Calu3 (cell line): Measurements from ENCODE around the gene SCAPER. TPM values are rescaled to one million over a fixed set of nuclear protein-coding genes. Genes with fewer than 3 reads are reported as not detected.

Experiments
- BruUV-seq: library from RNA; stranded (reverse); fragments of 400-500 nt; replicated peaks from 2 replicates; lab custom pipeline; 2021; lab: Mats Ljungman, UMichigan
- CTCF ChIA-PET: fragments of 300-600 bp; sonication (Branson Sonifier 250); formaldehyde crosslinking; loops from one replicate; lab custom pipeline; 2022; ENCODE audit warnings: antibody characterized with exemption; lab: Charles Lee
- DNase-seq: peaks from one replicate; pipeline ENCODE4 v3.0.0; 2022
- H3K27ac Mint-ChIP-seq: one replicate; pipeline ENCODE4 v1.8.0; 2022; ENCODE audit warnings: mixed read lengths; ENCODE audit not compliant: unreplicated experiment
- H3K27me3 Mint-ChIP-seq: one replicate; pipeline ENCODE4 v1.8.0; 2022; ENCODE audit warnings: mixed read lengths; ENCODE audit not compliant: unreplicated experiment
- H3K36me3 Mint-ChIP-seq: one replicate; pipeline ENCODE4 v1.8.0; 2022; ENCODE audit warnings: mild to moderate bottlenecking, moderate library complexity, mixed read lengths; ENCODE audit not compliant: insufficient read depth, unreplicated experiment
- H3K4me1 Mint-ChIP-seq: one replicate; pipeline ENCODE4 v1.8.0; 2022; ENCODE audit warnings: mild to moderate bottlenecking, low read depth, mixed read lengths; ENCODE audit not compliant: unreplicated experiment
- H3K4me3 Mint-ChIP-seq: one replicate; pipeline ENCODE4 v1.8.0; 2022; ENCODE audit warnings: mild to moderate bottlenecking, low read depth, moderate library complexity, mixed read lengths; ENCODE audit not compliant: unreplicated experiment
- H3K9me3 Mint-ChIP-seq: one replicate; pipeline ENCODE4 v1.8.0; 2022; ENCODE audit warnings: low read depth, mixed read lengths; ENCODE audit not compliant: unreplicated experiment
- intact Hi-C: fragments of 100-400 bp; cut with micrococcal nuclease; formaldehyde crosslinking; loops from one replicate; pipeline ENCODE4 v1.10.0; 2022; ENCODE audit not compliant: unreplicated experiment
- total RNA-seq: library from RNA; stranded (reverse); gene quantifications from 2 replicates; pipeline ENCODE4 v1.2.3, GENCODE V29; 2022
- TF ChIP-seq, protein P1 (sequence below): fragments of 200-600 bp; IDR thresholded peaks from one replicate; pipeline ENCODE4 v1.8.0; 2022; ENCODE audit warnings: antibody characterized with exemption; ENCODE audit not compliant: unreplicated experiment

Gene SCAPER
- total RNA-seq, 1 experiment from 2014 or later: 34.8 TPM

DNA sequence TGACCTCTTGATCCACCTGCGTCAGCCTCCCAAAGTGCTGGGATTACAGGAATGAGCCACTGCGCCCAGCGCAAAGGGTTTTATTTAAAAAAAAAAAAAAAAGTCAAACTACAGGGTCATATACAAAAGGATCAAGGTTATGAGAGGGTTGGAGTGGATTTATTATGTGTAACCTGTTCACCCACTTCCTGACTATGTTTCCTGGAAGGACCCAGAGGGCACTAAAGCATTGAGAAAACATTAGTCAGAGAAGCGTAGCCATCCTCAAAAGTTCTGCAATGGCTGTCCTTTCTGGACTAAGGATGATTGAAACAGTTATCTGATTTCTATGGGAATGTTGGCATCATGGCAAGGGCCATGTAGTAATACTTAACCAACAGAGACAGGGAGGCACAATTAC lies 7.3 kb upstream of the SCAPER start:
- intact Hi-C loops: no loop called here
- no TSS peak for BruUV-seq
- peaks cover 38% of the 10 kb centered on the region for H3K27me3 Mint-ChIP-seq
- H3K4me1 Mint-ChIP-seq: no peaks in the 10 kb centered on the region
- CTCF ChIA-PET: interaction anchor here (0.7 kb wide), 1 partner anchor 16 kb away, joined by 3 read pairs; no protein-coding TSS in a partner anchor
- H3K27ac Mint-ChIP-seq: no peak overlapping the region
- DNase-seq: no peak
- TF ChIP-seq, protein P1, sequence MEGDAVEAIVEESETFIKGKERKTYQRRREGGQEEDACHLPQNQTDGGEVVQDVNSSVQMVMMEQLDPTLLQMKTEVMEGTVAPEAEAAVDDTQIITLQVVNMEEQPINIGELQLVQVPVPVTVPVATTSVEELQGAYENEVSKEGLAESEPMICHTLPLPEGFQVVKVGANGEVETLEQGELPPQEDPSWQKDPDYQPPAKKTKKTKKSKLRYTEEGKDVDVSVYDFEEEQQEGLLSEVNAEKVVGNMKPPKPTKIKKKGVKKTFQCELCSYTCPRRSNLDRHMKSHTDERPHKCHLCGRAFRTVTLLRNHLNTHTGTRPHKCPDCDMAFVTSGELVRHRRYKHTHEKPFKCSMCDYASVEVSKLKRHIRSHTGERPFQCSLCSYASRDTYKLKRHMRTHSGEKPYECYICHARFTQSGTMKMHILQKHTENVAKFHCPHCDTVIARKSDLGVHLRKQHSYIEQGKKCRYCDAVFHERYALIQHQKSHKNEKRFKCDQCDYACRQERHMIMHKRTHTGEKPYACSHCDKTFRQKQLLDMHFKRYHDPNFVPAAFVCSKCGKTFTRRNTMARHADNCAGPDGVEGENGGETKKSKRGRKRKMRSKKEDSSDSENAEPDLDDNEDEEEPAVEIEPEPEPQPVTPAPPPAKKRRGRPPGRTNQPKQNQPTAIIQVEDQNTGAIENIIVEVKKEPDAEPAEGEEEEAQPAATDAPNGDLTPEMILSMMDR: no peak
- H3K36me3 Mint-ChIP-seq: no peaks in the 10 kb centered on the region
- H3K9me3 Mint-ChIP-seq: no peaks in the 10 kb centered on the region
- no peak overlapping the region for H3K4me3 Mint-ChIP-seq

DNA sequence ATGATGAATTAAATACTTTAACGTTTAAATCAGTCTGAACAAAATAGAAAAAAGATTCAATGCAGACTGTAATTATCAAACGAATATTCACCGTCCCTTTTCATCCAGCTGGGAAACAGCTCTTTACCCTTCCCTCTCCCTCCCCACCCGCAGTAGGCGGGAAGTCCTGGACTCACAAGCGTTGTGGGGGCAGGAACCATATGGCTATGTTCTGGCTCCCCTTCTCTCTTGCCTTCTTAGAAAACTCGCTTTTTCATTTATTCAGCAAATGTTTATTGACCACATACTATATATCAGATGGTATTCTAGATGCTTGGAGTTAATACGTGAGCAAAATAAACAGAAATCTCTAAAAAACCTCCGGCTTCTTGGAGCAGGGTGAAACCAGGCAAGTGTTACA lies 715 bp upstream of the SCAPER start:
- BruUV-seq: no TSS peak
- intact Hi-C loops: no loop called here
- Mint-ChIP-seq H3K27me3 (no peaks in the 10 kb centered on the region), H3K36me3 (peaks cover 20% of the 10 kb centered on the region), H3K9me3 (no peaks in the 10 kb centered on the region), H3K27ac (peak overlapping the region; percentile 86), H3K4me3 (peak overlapping the region; percentile 91), H3K4me1 (peaks cover 24% of the 10 kb centered on the region)
- CTCF ChIA-PET: no interaction called here
- no peak for DNase-seq
- TF ChIP-seq, protein P1: no peak

DNA sequence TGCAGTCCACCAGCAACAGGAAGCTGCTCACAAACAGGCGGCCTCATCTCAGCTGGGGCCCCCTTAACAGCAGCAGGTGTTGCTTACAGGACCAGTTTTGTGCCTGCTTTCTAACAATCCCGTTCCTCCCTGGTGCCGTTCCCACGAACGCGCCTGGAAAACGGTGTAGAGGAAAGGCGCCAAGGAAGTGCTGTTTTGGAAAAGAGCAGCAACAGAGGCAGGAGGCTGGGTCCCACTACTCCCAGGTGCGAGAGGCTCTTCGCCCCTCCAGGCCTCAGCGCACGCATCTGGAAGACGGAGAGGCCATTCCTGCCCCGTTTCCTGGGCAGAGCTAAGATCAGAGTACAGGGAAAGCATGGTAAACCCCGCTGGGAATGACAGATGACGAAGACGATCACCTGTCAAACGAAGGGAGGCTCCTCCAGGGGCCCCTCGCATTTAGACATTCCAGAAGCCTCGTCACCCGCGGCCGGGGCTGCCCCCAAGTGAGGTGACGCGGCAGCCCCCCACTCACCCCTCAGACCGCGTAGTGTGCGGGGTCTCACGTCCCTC lies 603 bp downstream of the SCAPER start:
- Mint-ChIP-seq H3K4me1 (peaks cover 27% of the 10 kb centered on the region), H3K27ac (peak overlapping the region; percentile 86), H3K36me3 (peaks cover 20% of the 10 kb centered on the region), H3K4me3 (peak overlapping the region; percentile 91), H3K9me3 (no peaks in the 10 kb centered on the region), H3K27me3 (no peaks in the 10 kb centered on the region)
- intact Hi-C loops: no loop called here
- BruUV-seq: no TSS peak
- TF ChIP-seq, protein P1: no peak
- peak; percentile 27 for DNase-seq
- CTCF ChIA-PET: interaction anchor here (0.6 kb wide), 1 partner anchor 27 kb away, joined by 3 read pairs; the partner anchor contains the start of gene RCN2

DNA sequence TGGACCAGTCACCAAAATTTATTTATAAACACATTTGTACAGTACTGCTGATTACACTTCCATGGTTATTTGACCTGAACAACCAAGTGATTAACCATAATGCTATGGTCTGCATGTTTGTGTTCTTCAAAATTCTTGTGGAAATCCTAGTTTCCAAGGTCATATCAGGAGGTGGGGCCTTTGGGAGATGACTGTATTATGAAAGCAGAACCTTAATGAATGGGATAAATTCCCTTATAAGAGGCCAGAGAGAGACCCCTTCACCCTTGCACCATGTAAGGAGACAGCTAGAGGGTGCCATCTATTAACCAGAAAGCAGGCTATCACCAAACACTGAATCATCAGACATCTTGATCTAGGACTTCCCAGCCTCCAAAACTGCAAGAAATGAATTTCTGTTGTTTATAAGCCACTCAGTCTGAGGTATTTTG lies 1.9 kb downstream of the SCAPER start:
- DNase-seq: no peak
- no peaks in the 10 kb centered on the region for H3K27me3 Mint-ChIP-seq
- peaks cover 39% of the 10 kb centered on the region for H3K4me1 Mint-ChIP-seq
- no peak overlapping the region for H3K27ac Mint-ChIP-seq
- TF ChIP-seq, protein P1: no peak
- peaks cover 25% of the 10 kb centered on the region for H3K36me3 Mint-ChIP-seq
- no TSS peak for BruUV-seq
- peak overlapping the region; percentile 91 for H3K4me3 Mint-ChIP-seq
- CTCF ChIA-PET: interaction anchor here (0.7 kb wide), 1 partner anchor 52 kb away, joined by 3 read pairs; no protein-coding TSS in a partner anchor
- peaks cover 3% of the 10 kb centered on the region for H3K9me3 Mint-ChIP-seq
- intact Hi-C loops: no loop called here
